Measurements from ENCODE around the gene ATP8A2. TPM values are rescaled to one million over a fixed set of nuclear protein-coding genes. Genes with fewer than 3 reads are reported as not detected.
A peak's percentile ranks its signal among the peaks of the same experiment; 100 is the strongest.

The ATP8A2 gene
- total RNA-seq, 2 experiments from 2014 or later: 0.10 to 0.15 TPM

- Mint-ChIP-seq H3K4me3 (no peak overlapping the region), H3K27ac (no peak overlapping the region), H3K9me3 (no peaks in the 10 kb centered on the region), H3K27me3 (peaks cover 11% of the 10 kb centered on the region), H3K36me3 (ENCODE audit: low read depth) (no peaks in the 10 kb centered on the region), H3K4me1 (peaks cover 3% of the 10 kb centered on the region)
- POLR2A ChIA-PET: no interaction called here
- CTCF ChIA-PET: no interaction called here
- DNase-seq: no peak
Measured at GRCh38 chr13:25840931-25841330, 469.2 kb downstream of the ATP8A2 start.

GRCh38 chr13:25843692-25844091 is 471.9 kb downstream of the ATP8A2 start:
- H3K36me3 Mint-ChIP-seq (ENCODE audit: low read depth): no peaks in the 10 kb centered on the region
- CTCF ChIA-PET: interaction anchor here (2.2 kb wide), 1 partner anchor 14 kb away, joined by 7 read pairs; no protein-coding TSS in a partner anchor
- H3K27ac Mint-ChIP-seq: no peak overlapping the region
- H3K4me3 Mint-ChIP-seq: no peak overlapping the region
- H3K27me3 Mint-ChIP-seq: peaks cover 11% of the 10 kb centered on the region
- POLR2A ChIA-PET: no interaction called here
- no peak for DNase-seq
- H3K9me3 Mint-ChIP-seq: no peaks in the 10 kb centered on the region
- peaks cover 28% of the 10 kb centered on the region for H3K4me1 Mint-ChIP-seq

GRCh38 chr13:25844559-25845434 is 473.0 kb downstream of the ATP8A2 start:
- no peaks in the 10 kb centered on the region for H3K9me3 Mint-ChIP-seq
- POLR2A ChIA-PET: no interaction called here
- CTCF ChIA-PET: no interaction called here
- H3K27me3 Mint-ChIP-seq: peaks cover 12% of the 10 kb centered on the region
- no peak overlapping the region for H3K4me3 Mint-ChIP-seq
- no peak overlapping the region for H3K27ac Mint-ChIP-seq
- no peaks in the 10 kb centered on the region for H3K36me3 Mint-ChIP-seq (ENCODE audit: low read depth)
- peaks cover 33% of the 10 kb centered on the region for H3K4me1 Mint-ChIP-seq
- no peak for DNase-seq

- Mint-ChIP-seq H3K36me3 (ENCODE audit: low read depth) (no peaks in the 10 kb centered on the region), H3K4me1 (peaks cover 33% of the 10 kb centered on the region), H3K9me3 (no peaks in the 10 kb centered on the region), H3K27me3 (peaks cover 14% of the 10 kb centered on the region), H3K27ac (peak overlapping the region; percentile 83), H3K4me3 (peak overlapping the region; percentile 46)
- no peak for DNase-seq
- ChIA-PET CTCF (no interaction called here), POLR2A (interaction anchor here (2.0 kb wide), 1 partner anchor 55 kb away, joined by 6 read pairs; no protein-coding TSS in a partner anchor)
Measured at GRCh38 chr13:25846222-25846984, 474.6 kb downstream of the ATP8A2 start.

- Mint-ChIP-seq H3K27me3 (peaks cover 11% of the 10 kb centered on the region), H3K27ac (peak overlapping the region; percentile 83), H3K9me3 (no peaks in the 10 kb centered on the region), H3K4me1 (peaks cover 33% of the 10 kb centered on the region), H3K4me3 (peak overlapping the region; percentile 46), H3K36me3 (ENCODE audit: low read depth) (no peaks in the 10 kb centered on the region)
- POLR2A ChIA-PET: interaction anchor here (2.0 kb wide), 1 partner anchor 55 kb away, joined by 6 read pairs; no protein-coding TSS in a partner anchor
- DNase-seq: peak; percentile 25
- CTCF ChIA-PET: no interaction called here
Measured at GRCh38 chr13:25847145-25847544, 475.4 kb downstream of the ATP8A2 start.

GRCh38 chr13:25847635-25848626 is 476.2 kb downstream of the ATP8A2 start:
- POLR2A ChIA-PET: interaction anchor here (2.0 kb wide), 1 partner anchor 54 kb away, joined by 6 read pairs; no protein-coding TSS in a partner anchor
- H3K36me3 Mint-ChIP-seq (ENCODE audit: low read depth): no peaks in the 10 kb centered on the region
- no peak overlapping the region for H3K4me3 Mint-ChIP-seq
- no peak for DNase-seq
- CTCF ChIA-PET: no interaction called here
- H3K27ac Mint-ChIP-seq: peak overlapping the region; percentile 83
- H3K4me1 Mint-ChIP-seq: peaks cover 33% of the 10 kb centered on the region
- peaks cover 11% of the 10 kb centered on the region for H3K27me3 Mint-ChIP-seq
- no peaks in the 10 kb centered on the region for H3K9me3 Mint-ChIP-seq

- Mint-ChIP-seq H3K4me1 (peaks cover 33% of the 10 kb centered on the region), H3K4me3 (no peak overlapping the region), H3K36me3 (ENCODE audit: low read depth) (no peaks in the 10 kb centered on the region), H3K9me3 (no peaks in the 10 kb centered on the region), H3K27me3 (peaks cover 6% of the 10 kb centered on the region), H3K27ac (no peak overlapping the region)
- CTCF ChIA-PET: interaction anchor here (0.9 kb wide), 1 partner anchor 213 kb away, joined by 3 read pairs; no protein-coding TSS in a partner anchor
- DNase-seq: no peak
- POLR2A ChIA-PET: no interaction called here
Measured at GRCh38 chr13:25848812-25849745, 477.3 kb downstream of the ATP8A2 start.

- Mint-ChIP-seq H3K4me1 (no peaks in the 10 kb centered on the region), H3K27ac (no peak overlapping the region), H3K27me3 (peaks cover 6% of the 10 kb centered on the region), H3K9me3 (no peaks in the 10 kb centered on the region), H3K36me3 (ENCODE audit: low read depth) (no peaks in the 10 kb centered on the region), H3K4me3 (no peak overlapping the region)
- no peak for DNase-seq
- ChIA-PET CTCF (no interaction called here), POLR2A (interaction anchor here (1.1 kb wide), 1 partner anchor 17 kb away, joined by 3 read pairs; no protein-coding TSS in a partner anchor)
Measured at GRCh38 chr13:25857830-25858229, 486.1 kb downstream of the ATP8A2 start.

- no peak for DNase-seq
- Mint-ChIP-seq H3K4me1 (no peaks in the 10 kb centered on the region), H3K9me3 (no peaks in the 10 kb centered on the region), H3K27me3 (peaks cover 9% of the 10 kb centered on the region), H3K36me3 (ENCODE audit: low read depth) (no peaks in the 10 kb centered on the region), H3K4me3 (no peak overlapping the region), H3K27ac (no peak overlapping the region)
- ChIA-PET POLR2A (no interaction called here), CTCF (no interaction called here)
Measured at GRCh38 chr13:25859528-25859927, 487.8 kb downstream of the ATP8A2 start.

- Mint-ChIP-seq H3K27ac (no peak overlapping the region), H3K27me3 (peaks cover 15% of the 10 kb centered on the region), H3K36me3 (ENCODE audit: low read depth) (no peaks in the 10 kb centered on the region), H3K9me3 (no peaks in the 10 kb centered on the region), H3K4me1 (no peaks in the 10 kb centered on the region), H3K4me3 (no peak overlapping the region)
- ChIA-PET POLR2A (no interaction called here), CTCF (no interaction called here)
- no peak for DNase-seq
Measured at GRCh38 chr13:25860265-25860664, 488.5 kb downstream of the ATP8A2 start.

- no peaks in the 10 kb centered on the region for H3K36me3 Mint-ChIP-seq (ENCODE audit: low read depth)
- H3K27ac Mint-ChIP-seq: no peak overlapping the region
- H3K4me1 Mint-ChIP-seq: no peaks in the 10 kb centered on the region
- ChIA-PET POLR2A (no interaction called here), CTCF (no interaction called here)
- no peak overlapping the region for H3K4me3 Mint-ChIP-seq
- no peak for DNase-seq
- no peaks in the 10 kb centered on the region for H3K9me3 Mint-ChIP-seq
- H3K27me3 Mint-ChIP-seq: peaks cover 18% of the 10 kb centered on the region
Measured at GRCh38 chr13:25860862-25861261, 489.1 kb downstream of the ATP8A2 start.

GRCh38 chr13:25862156-25862555 is 490.4 kb downstream of the ATP8A2 start:
- Mint-ChIP-seq H3K36me3 (ENCODE audit: low read depth) (no peaks in the 10 kb centered on the region), H3K4me1 (no peaks in the 10 kb centered on the region), H3K27ac (no peak overlapping the region), H3K27me3 (peaks cover 20% of the 10 kb centered on the region), H3K9me3 (no peaks in the 10 kb centered on the region), H3K4me3 (no peak overlapping the region)
- ChIA-PET POLR2A (no interaction called here), CTCF (no interaction called here)
- no peak for DNase-seq
